ENCODE results near the gene KLF16. TPM values are rescaled to one million over a fixed set of nuclear protein-coding genes. Genes with fewer than 3 reads are reported as not detected.

KLF16 gene
- total RNA-seq, 1 donor from 2014 or later: 52.4 TPM

DNA sequence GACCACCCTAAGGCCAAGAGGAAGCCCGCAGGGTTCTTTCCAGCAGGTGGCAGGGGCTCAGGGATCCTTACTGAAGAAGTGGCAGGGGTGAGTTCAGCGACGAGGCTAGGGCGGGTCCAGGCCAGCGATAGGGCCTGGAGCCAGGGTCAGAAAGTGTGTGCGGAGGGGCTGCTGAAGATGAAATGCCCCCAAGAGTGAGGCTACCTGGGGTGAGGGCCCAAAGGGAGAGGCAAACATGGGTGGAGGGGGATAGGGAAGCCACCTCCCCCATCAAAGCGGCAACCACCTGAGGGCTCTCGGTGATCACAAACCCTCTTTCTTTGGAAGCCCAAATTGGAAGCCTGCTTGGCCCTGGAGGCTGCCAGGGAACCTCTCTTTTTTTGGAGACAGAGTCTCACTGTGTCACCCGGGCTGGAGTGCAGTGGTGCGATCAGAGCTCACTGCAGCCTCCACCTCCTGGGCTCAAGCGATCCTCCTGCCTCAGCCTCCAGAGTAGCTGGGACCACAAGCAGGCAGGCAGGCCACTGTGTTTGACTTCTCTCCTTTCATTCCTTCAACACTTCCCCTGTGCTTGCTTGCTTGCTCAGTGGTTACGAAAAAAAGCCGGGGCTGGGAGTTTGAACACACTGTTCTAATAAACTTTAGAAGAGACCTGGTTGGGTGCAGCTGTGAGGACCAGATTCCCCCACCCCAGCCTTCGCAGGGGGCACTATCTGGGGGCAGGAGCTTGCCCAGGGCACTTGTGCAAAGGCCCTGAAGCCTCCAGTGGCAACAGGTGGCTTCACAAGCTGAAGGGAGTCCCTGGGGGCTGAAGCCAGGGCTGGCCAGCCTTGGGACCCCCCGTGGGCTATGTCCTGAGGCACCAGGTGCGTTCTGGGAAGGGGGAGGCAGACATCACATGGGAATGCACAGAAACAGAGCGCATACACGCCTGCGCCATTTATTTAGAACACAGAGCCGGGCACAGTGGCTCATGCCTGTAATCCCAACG is 49.9 kb downstream of the KLF16 start:
- H3K4me3 Mint-ChIP-seq (ENCODE audit: unreplicated experiment): peak overlapping the region; percentile 93
- peaks cover 14% of the 10 kb centered on the region for H3K4me1 ChIP-seq (ENCODE audit: insufficient read depth, low read length)
- peak overlapping the region; percentile 80 for H3K27ac Mint-ChIP-seq (ENCODE audit: unreplicated experiment)
- H3K4me1 Mint-ChIP-seq (ENCODE audit: low read depth, unreplicated experiment): no peaks in the 10 kb centered on the region
- H3K9ac ChIP-seq (ENCODE audit: low read length): peak overlapping the region; percentile 60
- FAIRE-seq (no peak), DNase-seq (ENCODE audit: low read depth) (no peak)
- no peak overlapping the region for H2AFZ ChIP-seq (ENCODE audit: low read depth, low read length)
- peaks cover 4% of the 10 kb centered on the region for H3K27me3 Mint-ChIP-seq (ENCODE audit: low read depth, unreplicated experiment)
- H3K9me3 Mint-ChIP-seq (ENCODE audit: unreplicated experiment): peaks cover 2% of the 10 kb centered on the region
- H3K36me3 Mint-ChIP-seq (ENCODE audit: low read depth, unreplicated experiment): peaks cover 1% of the 10 kb centered on the region
- H3K27ac ChIP-seq (ENCODE audit: low read depth, low read length): no peak overlapping the region
- H3K4me3 ChIP-seq (ENCODE audit: insufficient read depth, low read depth, low read length): peak overlapping the region; percentile 66
- no peaks in the 10 kb centered on the region for H4K20me1 ChIP-seq (ENCODE audit: insufficient read depth, low read length)
- H3K4me2 ChIP-seq (ENCODE audit: low read length): peak overlapping the region; percentile 90
- no peak for TF ChIP-seq EZH2 (IDR thresholded peaks at IDR 0.05; ENCODE audit: insufficient read depth, low read length)
- TF ChIP-seq, protein P1, sequence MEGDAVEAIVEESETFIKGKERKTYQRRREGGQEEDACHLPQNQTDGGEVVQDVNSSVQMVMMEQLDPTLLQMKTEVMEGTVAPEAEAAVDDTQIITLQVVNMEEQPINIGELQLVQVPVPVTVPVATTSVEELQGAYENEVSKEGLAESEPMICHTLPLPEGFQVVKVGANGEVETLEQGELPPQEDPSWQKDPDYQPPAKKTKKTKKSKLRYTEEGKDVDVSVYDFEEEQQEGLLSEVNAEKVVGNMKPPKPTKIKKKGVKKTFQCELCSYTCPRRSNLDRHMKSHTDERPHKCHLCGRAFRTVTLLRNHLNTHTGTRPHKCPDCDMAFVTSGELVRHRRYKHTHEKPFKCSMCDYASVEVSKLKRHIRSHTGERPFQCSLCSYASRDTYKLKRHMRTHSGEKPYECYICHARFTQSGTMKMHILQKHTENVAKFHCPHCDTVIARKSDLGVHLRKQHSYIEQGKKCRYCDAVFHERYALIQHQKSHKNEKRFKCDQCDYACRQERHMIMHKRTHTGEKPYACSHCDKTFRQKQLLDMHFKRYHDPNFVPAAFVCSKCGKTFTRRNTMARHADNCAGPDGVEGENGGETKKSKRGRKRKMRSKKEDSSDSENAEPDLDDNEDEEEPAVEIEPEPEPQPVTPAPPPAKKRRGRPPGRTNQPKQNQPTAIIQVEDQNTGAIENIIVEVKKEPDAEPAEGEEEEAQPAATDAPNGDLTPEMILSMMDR (IDR thresholded peaks at IDR 0.05; ENCODE audit: insufficient read depth, low read depth, low read length): no peak
- H3K9me3 ChIP-seq (ENCODE audit: insufficient read depth, low read depth, low read length): no peaks in the 10 kb centered on the region
- no peaks in the 10 kb centered on the region for H3K36me3 ChIP-seq (ENCODE audit: insufficient read depth, low read length)
- no peaks in the 10 kb centered on the region for H3K27me3 ChIP-seq (ENCODE audit: insufficient read depth, low read length)
- no peaks in the 10 kb centered on the region for H3K79me2 ChIP-seq (ENCODE audit: insufficient read depth, low read length)

GRCh38 chr19:1812426-1813191 is 50.8 kb downstream of the KLF16 start:
- Mint-ChIP-seq H3K4me3 (ENCODE audit: unreplicated experiment) (peak overlapping the region; percentile 93), H3K36me3 (ENCODE audit: low read depth, unreplicated experiment) (peaks cover 1% of the 10 kb centered on the region), H3K9me3 (ENCODE audit: unreplicated experiment) (peaks cover 2% of the 10 kb centered on the region), H3K4me1 (ENCODE audit: low read depth, unreplicated experiment) (no peaks in the 10 kb centered on the region), H3K27ac (ENCODE audit: unreplicated experiment) (peak overlapping the region; percentile 80), H3K27me3 (ENCODE audit: low read depth, unreplicated experiment) (peaks cover 4% of the 10 kb centered on the region)
- H3K36me3 ChIP-seq (ENCODE audit: insufficient read depth, low read length): no peaks in the 10 kb centered on the region
- peaks cover 14% of the 10 kb centered on the region for H3K4me1 ChIP-seq (ENCODE audit: insufficient read depth, low read length)
- H2AFZ ChIP-seq (ENCODE audit: low read depth, low read length): peak overlapping the region; percentile 85
- FAIRE-seq (no peak), DNase-seq (ENCODE audit: low read depth) (peak; percentile 84)
- H3K79me2 ChIP-seq (ENCODE audit: insufficient read depth, low read length): no peaks in the 10 kb centered on the region
- peak overlapping the region; percentile 60 for H3K9ac ChIP-seq (ENCODE audit: low read length)
- no peak for TF ChIP-seq EZH2 (IDR thresholded peaks at IDR 0.05; ENCODE audit: insufficient read depth, low read length)
- TF ChIP-seq, protein P1 (IDR thresholded peaks at IDR 0.05; ENCODE audit: insufficient read depth, low read depth, low read length): peak; percentile 45
- peak overlapping the region; percentile 66 for H3K4me3 ChIP-seq (ENCODE audit: insufficient read depth, low read depth, low read length)
- peak overlapping the region; percentile 90 for H3K4me2 ChIP-seq (ENCODE audit: low read length)
- H4K20me1 ChIP-seq (ENCODE audit: insufficient read depth, low read length): no peaks in the 10 kb centered on the region
- no peaks in the 10 kb centered on the region for H3K9me3 ChIP-seq (ENCODE audit: insufficient read depth, low read depth, low read length)
- peak overlapping the region; percentile 25 for H3K27ac ChIP-seq (ENCODE audit: low read depth, low read length)
- H3K27me3 ChIP-seq (ENCODE audit: insufficient read depth, low read length): no peaks in the 10 kb centered on the region
